HPDE6-E6E7 (cell line): ENCODE data around the gene VAC14.
"Not testable (repeated sequence)": the region's sequence is repeated elsewhere in the genome, so short reads cannot be mapped to it uniquely, and the experiment has no call there.

Source experiments
- DNase-seq: peaks from one replicate; pipeline ENCODE4 v3.0.0; 2011; ENCODE audit warnings: missing footprints; ENCODE audit errors: extremely low spot score

Gene VAC14

DNA sequence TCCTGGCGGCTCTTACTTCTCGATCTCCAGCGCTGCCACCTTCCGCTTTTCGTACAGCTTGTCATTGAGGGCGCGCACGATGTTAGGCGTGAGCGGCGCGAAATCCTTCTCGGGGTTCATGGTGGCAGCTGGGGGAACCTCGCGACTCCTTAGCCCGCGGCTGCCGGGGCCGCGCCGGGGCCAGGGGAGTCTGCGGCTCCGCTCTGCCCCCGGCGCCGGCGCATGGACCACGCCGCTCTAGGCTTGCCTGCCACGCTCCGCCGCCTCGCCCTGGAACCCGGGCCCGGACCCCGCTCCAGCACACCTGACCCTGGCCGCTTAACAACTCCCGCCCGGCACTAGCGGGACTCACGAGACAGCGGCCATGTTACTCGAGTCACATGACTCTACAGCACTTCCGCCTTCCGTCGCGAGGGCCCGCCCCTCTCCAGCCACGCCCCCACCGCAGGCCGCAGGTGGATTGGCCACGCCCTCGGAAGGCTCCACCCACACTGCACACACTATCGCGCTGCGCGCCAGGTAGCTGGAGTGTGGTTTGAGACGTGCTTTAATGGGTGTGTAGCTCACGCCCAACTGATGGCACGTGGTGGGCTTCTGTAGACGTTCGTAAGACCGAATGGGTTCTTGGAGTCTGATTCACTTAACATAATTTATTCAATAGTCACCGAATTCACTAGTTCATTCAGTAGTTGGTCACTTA, at the start of gene VAC14:
TSS of gene VAC14 (minus strand) at position 378 of the 700 bp plus-strand sequence. CDS start at position 120, 258 bp downstream.
- DNase-seq: peak; percentile 94

DNA sequence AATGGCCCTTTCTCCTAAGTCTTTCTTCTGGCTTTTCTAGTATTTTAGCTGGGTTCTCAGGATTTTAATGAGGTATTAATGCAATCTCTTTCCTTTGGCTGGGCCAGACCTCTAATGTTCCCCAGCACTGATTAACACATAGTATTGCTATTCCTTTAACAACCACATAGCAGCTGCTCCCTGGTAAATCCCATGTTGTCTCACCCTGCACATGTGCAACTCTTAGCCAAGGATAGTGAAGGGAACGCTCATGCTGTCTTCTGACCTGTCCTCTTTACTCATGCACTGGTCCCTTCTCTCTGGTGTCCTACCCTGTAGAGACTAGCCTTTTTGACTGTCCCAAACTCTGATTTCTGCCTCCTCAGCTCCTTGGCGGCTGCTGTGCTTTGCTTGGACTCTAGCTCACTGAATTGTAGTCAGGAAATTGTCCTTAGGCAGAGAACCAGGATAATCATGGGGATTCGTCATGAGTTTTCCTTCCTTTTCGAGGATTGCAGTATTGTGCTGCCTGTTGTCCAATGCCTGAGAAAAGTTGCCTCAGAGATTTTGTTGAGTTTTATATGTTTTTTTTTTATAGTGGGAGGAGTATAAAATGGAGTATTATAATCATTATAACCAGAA, 22.6 kb upstream of the VAC14 start:
- DNase-seq: not testable (repeated sequence)

- not testable (repeated sequence) for DNase-seq
Measured at GRCh38 chr16:70822734-70823133, 21.8 kb upstream of the VAC14 start.

DNA sequence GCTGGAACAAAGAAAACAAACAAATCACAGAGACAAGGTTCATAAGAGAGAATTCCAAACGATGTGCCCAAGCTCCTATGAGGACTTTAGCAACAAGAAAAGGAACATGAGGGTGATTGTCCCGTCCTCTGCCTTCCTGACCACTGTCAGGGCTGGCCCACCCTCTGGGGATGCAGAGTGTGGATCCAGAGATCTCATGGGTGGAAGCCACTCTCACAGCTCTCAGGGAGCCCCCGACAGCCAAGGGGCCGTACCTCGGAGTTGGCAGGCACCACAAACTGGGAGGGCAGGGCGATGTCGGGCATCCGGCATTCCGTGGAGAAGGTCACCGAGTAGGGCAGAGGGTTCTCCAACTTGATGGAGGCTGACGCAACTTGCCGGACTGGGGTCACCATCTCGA, 17.1 kb upstream of the VAC14 start:
- DNase-seq: not testable (repeated sequence)

- DNase-seq: no peak
Measured at GRCh38 chr16:70809392-70810060, 8.6 kb upstream of the VAC14 start.

- no peak for DNase-seq
Measured at GRCh38 chr16:70808371-70808770, 7.4 kb upstream of the VAC14 start.

DNA sequence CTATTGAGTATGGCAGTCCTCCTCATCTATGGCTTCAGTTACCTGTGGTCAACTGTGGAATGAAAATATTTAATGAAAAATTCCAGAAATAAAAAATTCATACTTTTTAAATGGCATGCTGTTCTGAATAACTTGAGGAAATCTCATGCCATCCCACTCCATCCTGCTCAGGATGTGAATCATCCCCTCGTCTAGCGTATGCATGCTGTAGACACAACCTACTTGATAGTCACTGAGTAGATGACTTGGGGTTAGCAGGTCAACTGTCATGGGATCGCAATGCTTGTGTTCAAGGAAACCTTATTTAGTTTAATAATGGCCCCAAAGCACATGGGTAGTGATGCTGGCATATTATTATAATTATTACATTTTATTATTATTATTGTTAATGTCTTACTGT, 4.8 kb upstream of the VAC14 start:
- peak; percentile 73 for DNase-seq

GRCh38 chr16:70805380-70805779, 4.4 kb upstream of the VAC14 start:
- no peak for DNase-seq

DNA sequence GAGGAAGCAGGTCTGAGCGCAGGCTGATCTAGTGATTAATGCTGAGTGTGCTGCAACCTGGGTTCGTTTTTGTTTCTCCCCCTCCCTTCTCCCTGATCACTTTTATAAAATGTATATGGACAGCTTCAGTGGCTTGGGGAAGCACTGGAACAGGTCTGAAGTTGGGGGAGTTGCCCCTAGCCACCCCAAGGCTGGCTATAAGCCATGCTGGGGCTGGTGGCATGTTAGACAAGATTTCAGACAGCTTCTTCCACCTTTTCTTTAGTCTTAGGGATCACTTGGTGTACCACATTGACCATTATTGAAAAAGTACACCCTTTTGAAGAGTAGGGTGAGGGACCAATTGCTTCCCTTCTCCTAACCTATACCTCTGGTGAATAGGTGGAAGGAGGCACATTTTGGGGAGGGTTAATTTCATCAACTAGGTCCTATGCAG, 3.8 kb upstream of the VAC14 start:
- peak; percentile 76 for DNase-seq

DNA sequence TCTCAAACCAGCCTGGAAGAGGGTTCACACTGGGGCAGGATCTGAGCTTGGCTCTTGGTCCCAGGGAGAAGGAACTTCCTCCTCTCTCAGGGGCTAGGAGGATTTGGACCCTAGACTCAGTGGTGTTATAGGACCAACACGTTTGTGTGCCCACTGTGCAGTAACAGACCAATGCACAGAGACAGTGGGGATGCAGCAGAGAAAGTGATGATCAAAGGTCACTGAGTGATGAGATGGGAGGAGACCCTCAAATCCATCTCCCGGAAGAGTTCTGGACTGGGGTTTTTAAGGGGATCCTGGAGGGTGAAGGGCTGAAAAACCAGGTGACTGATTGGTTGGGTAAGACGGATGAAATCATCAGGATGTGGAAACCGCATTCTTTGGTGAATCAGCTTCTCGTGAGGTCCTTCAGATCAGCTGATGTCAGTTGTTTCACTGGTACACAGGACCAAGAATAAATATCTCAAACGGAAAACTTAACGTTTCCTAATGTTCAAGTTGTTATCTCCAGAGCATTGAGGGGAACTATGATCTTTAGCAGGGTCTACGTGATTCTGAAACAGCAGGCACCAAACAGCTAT, 3.3 kb upstream of the VAC14 start:
- peak; percentile 82 for DNase-seq

GRCh38 chr16:70803319-70803718, 2.4 kb upstream of the VAC14 start:
- DNase-seq: no peak

- DNase-seq: no peak
Measured at GRCh38 chr16:70801611-70802010, 653 bp upstream of the VAC14 start.

DNA sequence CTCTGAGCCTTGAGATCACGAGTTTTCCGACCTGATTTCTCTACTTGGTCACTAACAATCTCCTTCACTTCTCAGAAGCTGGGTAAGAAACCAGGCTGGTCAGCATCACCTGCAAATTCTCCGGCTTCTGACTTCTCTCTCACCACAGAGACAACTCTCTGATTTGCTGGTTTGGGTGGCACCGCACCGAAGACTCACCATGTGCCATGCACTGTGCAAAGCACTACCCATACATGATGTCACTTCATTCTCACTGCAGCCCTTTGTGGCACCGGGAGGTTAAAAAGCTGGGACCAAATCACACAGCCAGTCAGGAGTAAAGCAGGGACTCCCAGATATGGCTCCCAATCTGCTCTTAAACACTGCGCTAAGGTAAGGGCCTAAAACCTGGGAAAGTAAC, 647 bp downstream of the VAC14 start:
- no peak for DNase-seq

GRCh38 chr16:70796301-70796700, 4.7 kb downstream of the VAC14 start:
- DNase-seq: no peak

DNA sequence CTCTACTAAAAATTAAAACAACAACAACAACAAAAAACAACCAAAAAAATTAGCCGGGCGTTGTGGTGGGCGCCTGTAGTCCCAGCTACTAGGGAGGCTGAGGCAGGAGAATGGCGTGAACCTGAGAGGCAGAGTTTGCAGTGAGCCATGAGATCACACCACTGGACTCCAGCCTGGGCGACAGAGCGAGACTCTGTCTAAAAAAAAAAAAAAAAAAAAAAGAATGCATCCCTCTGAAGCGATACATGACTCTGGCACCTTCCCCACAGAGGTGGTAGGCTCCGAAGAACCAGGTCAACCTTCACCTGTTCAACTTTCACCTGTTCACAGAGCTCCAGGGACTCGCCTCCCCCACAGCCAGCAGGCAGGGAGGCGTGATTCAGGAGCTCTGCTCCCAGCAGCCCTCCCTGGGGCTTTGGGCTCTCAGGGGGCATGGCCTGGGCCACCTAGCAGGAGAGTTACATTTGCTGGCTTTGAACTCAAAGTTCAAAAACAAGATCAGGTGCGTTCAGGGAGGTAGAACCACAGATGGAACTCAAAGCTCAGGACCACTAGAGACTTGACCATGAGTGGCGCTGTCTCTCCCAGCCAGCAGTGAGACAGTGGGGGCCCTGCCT, 5.6 kb downstream of the VAC14 start:
- no peak for DNase-seq

DNA sequence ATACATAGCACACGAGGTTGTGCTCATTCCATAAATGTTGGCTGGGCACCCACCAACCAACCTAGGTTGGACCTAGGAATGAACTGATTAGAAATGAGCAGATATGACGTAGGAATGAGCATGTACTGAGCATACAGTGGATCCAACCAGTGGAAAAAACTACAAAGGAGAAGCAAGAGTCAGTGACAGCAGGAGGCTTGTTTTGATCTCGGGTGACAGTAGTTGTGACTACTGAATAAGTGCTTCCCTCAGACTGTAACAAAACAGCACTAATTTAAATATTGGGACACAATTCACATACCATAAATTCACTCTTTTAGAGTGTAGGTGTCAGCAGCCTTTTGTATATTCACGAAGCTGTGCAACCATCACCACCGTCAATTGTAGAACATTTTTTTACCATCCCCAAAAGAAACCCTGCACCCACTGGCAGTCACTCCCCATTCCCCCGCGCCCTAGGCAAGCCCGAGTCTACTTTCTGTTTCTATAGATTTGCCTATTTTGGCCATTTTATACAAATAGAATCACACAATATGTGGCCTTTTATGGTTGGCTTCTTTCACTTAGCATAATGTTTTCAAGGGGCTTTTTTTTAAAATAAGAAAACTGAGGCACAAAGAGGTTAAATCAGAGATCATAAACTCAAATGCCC, 7.0 kb downstream of the VAC14 start:
- no peak for DNase-seq

GRCh38 chr16:70790815-70791214, 10.1 kb downstream of the VAC14 start:
- no peak for DNase-seq

GRCh38 chr16:70789595-70790447, 11.1 kb downstream of the VAC14 start:
- DNase-seq: no peak

DNA sequence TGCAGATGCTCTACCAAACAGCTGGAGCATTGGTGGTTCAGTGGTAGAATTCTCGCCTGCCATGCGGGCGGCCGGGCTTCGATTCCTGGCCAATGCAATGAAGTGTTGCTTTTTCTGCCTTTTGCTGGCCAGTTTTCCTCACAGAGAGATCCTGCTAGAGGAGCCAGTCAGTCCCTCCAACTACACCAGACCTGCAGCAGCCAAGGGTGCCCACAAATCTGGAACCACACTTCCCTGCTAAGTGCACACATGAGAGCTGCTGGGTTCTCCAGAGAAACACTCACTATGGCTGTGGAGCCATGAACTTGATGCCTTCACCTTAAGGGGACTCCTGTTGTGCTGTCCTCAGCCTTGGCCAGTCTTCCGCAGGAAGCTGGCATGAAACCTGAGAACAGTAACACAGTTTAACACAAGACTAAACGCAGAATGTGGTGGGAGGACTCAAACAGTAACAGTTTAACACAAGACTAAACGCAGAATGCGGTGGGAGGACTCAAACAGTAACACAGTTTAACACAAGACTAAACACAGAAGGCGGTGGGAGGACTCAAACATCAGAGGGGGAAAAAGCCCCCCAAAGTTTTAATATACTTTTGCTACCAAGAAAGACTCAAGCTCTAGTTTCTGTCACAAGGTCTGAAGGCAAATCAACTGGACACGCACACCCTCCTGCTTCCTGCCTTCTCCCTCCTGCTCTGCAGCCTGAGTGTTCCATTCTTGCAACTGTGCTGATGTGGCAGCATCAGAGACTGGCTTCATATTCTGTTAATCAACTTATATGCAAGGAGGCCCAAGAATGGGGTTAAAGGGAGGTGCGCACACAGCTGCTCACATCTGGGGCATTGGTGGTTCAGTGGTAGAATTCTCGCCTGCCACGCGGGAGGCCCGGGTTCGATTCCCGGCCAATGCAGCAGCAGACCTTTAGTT, 12.0 kb downstream of the VAC14 start:
- DNase-seq: no peak
